B cell (primary cell): Measurements from ENCODE around the gene SNX20. TPM values are rescaled to one million over a fixed set of nuclear protein-coding genes. Genes with fewer than 3 reads are reported as not detected.

Experiments used
- ATAC-seq: fragments of 200-7000 bp; cut with Tn5 transposase; one replicate; pipeline ENCODE4 v1.10.0; 2021; ENCODE audit warnings: low read depth, mild to moderate bottlenecking, moderate number of reproducible peaks, moderate library complexity
- CTCF ChIA-PET: fragments of 350-600 bp; sonication (Branson Sonifier 250); formaldehyde crosslinking; loops from one replicate; lab custom pipeline; 2021; ENCODE audit warnings: antibody characterized with exemption, inconsistent platforms; lab: Charles Lee
- POLR2A ChIA-PET: fragments of 350-600 bp; sonication (Branson Sonifier 250); formaldehyde crosslinking; loops from one replicate; lab custom pipeline; 2021; ENCODE audit warnings: antibody characterized with exemption; lab: Charles Lee
- DNase-seq: peaks from one replicate; pipeline ENCODE4 v3.0.0; 2013
- H2AFZ ChIP-seq: 2 replicates; pipeline ENCODE4 v1.6.1; 2012; ENCODE audit warnings: mild to moderate bottlenecking, low read depth, low read length; ENCODE audit not compliant: insufficient read depth, poor library complexity, severe bottlenecking
- H3K27ac ChIP-seq, 2 donors: 1 replicate in 1 of 2; 2 replicates in 1 of 2; pipeline ENCODE4 v1.5.1; 2012 to 2013; ENCODE audit warnings: low read length in 2 of 2, mild to moderate bottlenecking in 2 of 2, moderate library complexity in 1 of 2
- H3K27me3 ChIP-seq, 4 experiments: fragments of 200-600 bp in 1 of 4; sonication (generic) in 1 of 4; replicated peaks in 1 of 4; 1 replicate in 2 of 4; 2 replicates in 2 of 4; pipeline versions ENCODE4 v1.6.1 to v1.7.0; 2013 to 2016; ENCODE audit warnings: low read length in 3 of 4, mild to moderate bottlenecking in 2 of 4, mixed read lengths in 1 of 4, moderate library complexity in 1 of 4; ENCODE audit not compliant: insufficient read depth in 4 of 4, control insufficient read depth in 3 of 4; ENCODE audit errors: control extremely low read depth in 1 of 4
- H3K36me3 ChIP-seq, 2 experiments: replicated peaks in 1 of 2; 1 replicate in 1 of 2; 2 replicates in 1 of 2; pipeline versions ENCODE4 v1.6.1 to v1.7.1; 2013; ENCODE audit warnings: low read length in 1 of 2; ENCODE audit not compliant: insufficient read depth in 2 of 2, control insufficient read depth in 1 of 2; ENCODE audit errors: control extremely low read depth in 1 of 2, extremely low read depth in 1 of 2
- H3K4me1 ChIP-seq, 2 donors: fragments of 200-600 bp in 1 of 2; sonication (generic) in 1 of 2; 1 replicate in 1 of 2; 2 replicates in 1 of 2; pipeline versions ENCODE4 v1.5.1 to v1.6.1; 2013 to 2017; ENCODE audit warnings: low read length in 2 of 2; ENCODE audit not compliant: control insufficient read depth in 2 of 2, insufficient read depth in 2 of 2
- H3K4me2 ChIP-seq: replicated peaks from 2 replicates; pipeline ENCODE3; 2012; ENCODE audit warnings: mild to moderate bottlenecking, low read depth, low read length; ENCODE audit not compliant: poor library complexity, severe bottlenecking
- H3K4me3 ChIP-seq, 5 experiments: fragments of 200-600 bp in 1 of 5; sonication (generic) in 1 of 5; 1 replicate in 3 of 5; 2 replicates in 2 of 5; pipeline versions ENCODE4 v1.5.1 to v1.7.0; 2011 to 2016; ENCODE audit warnings: low read length in 4 of 5, mild to moderate bottlenecking in 4 of 5, low read depth in 2 of 5, control low read depth in 1 of 5, moderate library complexity in 1 of 5; ENCODE audit not compliant: insufficient read depth in 1 of 5; ENCODE audit errors: control extremely low read depth in 1 of 5, extremely low read depth in 1 of 5
- H3K79me2 ChIP-seq: fragments of 200-600 bp; sonication (generic); one replicate; pipeline ENCODE4 v1.6.0; 2016; ENCODE audit warnings: low read length; ENCODE audit not compliant: control insufficient read depth, insufficient read depth
- H3K9ac ChIP-seq: fragments of 200-600 bp; sonication (generic); 2 replicates; pipeline ENCODE4 v1.6.1; 2017; ENCODE audit warnings: mild to moderate bottlenecking, low read length, moderate library complexity
- H3K9me3 ChIP-seq, 3 donors: one replicate each; pipeline versions ENCODE4 v1.6.1 to v1.7.1; 2013; ENCODE audit warnings: low read length in 2 of 3; ENCODE audit not compliant: control insufficient read depth in 2 of 3, insufficient read depth in 1 of 3; ENCODE audit errors: control extremely low read depth in 1 of 3
- H4K20me1 ChIP-seq: 2 replicates; pipeline ENCODE4 v1.6.0; 2012; ENCODE audit warnings: mild to moderate bottlenecking, low read length; ENCODE audit not compliant: insufficient read depth, control insufficient read depth, poor library complexity, severe bottlenecking
- H3K27ac Mint-ChIP-seq: one replicate; pipeline ENCODE4 v1.8.0; 2021; ENCODE audit warnings: mixed read lengths
- H3K27me3 Mint-ChIP-seq: one replicate; pipeline ENCODE4 v1.8.0; 2021; ENCODE audit warnings: mixed read lengths
- H3K4me1 Mint-ChIP-seq: one replicate; pipeline ENCODE4 v1.8.0; 2021; ENCODE audit warnings: mixed read lengths
- H3K4me3 Mint-ChIP-seq: one replicate; pipeline ENCODE4 v1.8.0; 2021; ENCODE audit warnings: mixed read lengths
- H3K9me3 Mint-ChIP-seq: one replicate; pipeline ENCODE4 v1.8.0; 2022; ENCODE audit warnings: mixed read lengths; ENCODE audit not compliant: insufficient read depth
- CTCF ChIP-seq: fragments of 200-600 bp; IDR thresholded peaks from one replicate; pipeline ENCODE4 v1.8.0; 2022; ENCODE audit warnings: antibody characterized with exemption, mild to moderate bottlenecking
- EZH2 ChIP-seq: IDR thresholded peaks from 2 replicates; pipeline ENCODE4 v1.6.1; 2012; ENCODE audit warnings: borderline replicate concordance, low read depth, mild to moderate bottlenecking, moderate library complexity, low read length; ENCODE audit not compliant: insufficient read depth, poor library complexity, severe bottlenecking
- WGBS: methylation state at CpG from one replicate; pipeline ENCODE4 v1.1.5; 2013; ENCODE audit warnings: missing lambda C conversion rate; ENCODE audit not compliant: insufficient coverage; 5-methylcytosine and 5-hydroxymethylcytosine counted together
- intact Hi-C: fragments of 100-400 bp; cut with micrococcal nuclease; formaldehyde crosslinking; loops from one replicate; pipeline ENCODE4 v1.10.0; 2022
- polyA plus RNA-seq: library from polyadenylated mRNA; depleted of rRNA; stranded (reverse); fragments of >200 nt; gene quantifications from 2 replicates; pipeline ENCODE4 v1.2.3, GENCODE V29; 2012
- total RNA-seq, 2 donors: library from RNA; stranded (reverse); fragments of 120-200 nt in 1 of 2; gene quantifications; 1 replicate in 1 of 2; 2 replicates in 1 of 2; pipeline versions ENCODE4 v1.2.3 to v1.2.4, GENCODE V29; 2013 to 2022

Gene SNX20
- total and polyA plus RNA-seq, 2 donors (not counting 1 experiment from before 2014, with no cell fraction given): 34.7 to 43.0 TPM

GRCh38 chr16:50718761-50719400, 37.8 kb upstream of the SNX20 start:
- H3K27ac Mint-ChIP-seq: no peak overlapping the region
- no peak overlapping the region for H3K4me3 ChIP-seq
- H3K4me1 Mint-ChIP-seq: peaks cover 2% of the 10 kb centered on the region
- no peak overlapping the region for H3K27ac ChIP-seq
- no peak overlapping the region for H3K9ac ChIP-seq
- no peaks in the 10 kb centered on the region for H3K36me3 ChIP-seq
- no peak overlapping the region for H3K4me2 ChIP-seq
- 100% methylated on average over 3 of the region's 9 CpGs for WGBS
- intact Hi-C loops: no loop called here
- DNase-seq (no peak), ATAC-seq (no peak)
- no peak overlapping the region for H2AFZ ChIP-seq
- ChIA-PET CTCF (interaction anchor here (1.5 kb wide), 1 partner anchor 51 kb away, joined by 3 read pairs; no protein-coding TSS in a partner anchor), POLR2A (no interaction called here)
- H3K27me3 ChIP-seq: no peaks in the 10 kb centered on the region
- TF ChIP-seq CTCF: no peak
- TF ChIP-seq EZH2: no peak
- no peaks in the 10 kb centered on the region for H3K27me3 Mint-ChIP-seq
- H3K4me3 Mint-ChIP-seq: no peak overlapping the region
- peaks cover 5% of the 10 kb centered on the region for H3K9me3 Mint-ChIP-seq
- no peaks in the 10 kb centered on the region for H3K79me2 ChIP-seq
- peaks cover 0 to 5% (median 3%) of the 10 kb centered on the region in 3 donors for H3K9me3 ChIP-seq
- no peaks in the 10 kb centered on the region for H4K20me1 ChIP-seq
- H3K4me1 ChIP-seq: peaks cover 0 to 4% of the 10 kb centered on the region in 2 donors

- ChIA-PET CTCF (no interaction called here), POLR2A (no interaction called here)
- Mint-ChIP-seq H3K4me3 (no peak overlapping the region), H3K4me1 (peaks cover 2% of the 10 kb centered on the region), H3K27me3 (no peaks in the 10 kb centered on the region), H3K27ac (no peak overlapping the region), H3K9me3 (peaks cover 1% of the 10 kb centered on the region)
- Histone ChIP-seq H3K9me3 (peaks cover 0 to 5% (median 0%) of the 10 kb centered on the region in 3 donors), H3K36me3 (no peaks in the 10 kb centered on the region), H4K20me1 (no peaks in the 10 kb centered on the region), H3K9ac (no peak overlapping the region), H3K27ac (no peak overlapping the region), H3K79me2 (no peaks in the 10 kb centered on the region), H3K4me3 (no peak overlapping the region), H3K27me3 (no peaks in the 10 kb centered on the region), H3K4me1 (peaks cover 0 to 4% of the 10 kb centered on the region in 2 donors), H3K4me2 (no peak overlapping the region), H2AFZ (no peak overlapping the region)
- TF ChIP-seq CTCF (no peak), EZH2 (no peak)
- no peak for ATAC-seq
- intact Hi-C loops: no loop called here
- WGBS: 95% methylated on average over 13 of the region's 16 CpGs
- DNase-seq: no peak
Observed at GRCh38 chr16:50718061-50718760, 37.1 kb upstream of the SNX20 start.
